Muscle of leg (tissue), 16 donors: ENCODE measurements around the gene RPL22L1. TPM values are rescaled to one million over a fixed set of nuclear protein-coding genes. Genes with fewer than 3 reads are reported as not detected.
A peak's percentile ranks its signal among the peaks of the same experiment; 100 is the strongest.

Experiments used
- DNase-seq: peaks from one replicate; pipeline ENCODE4 v3.0.0; 2013
- H3K27ac ChIP-seq: one replicate; pipeline ENCODE4 v1.5.1; 2013; ENCODE audit warnings: mild to moderate bottlenecking, low read length, control low read depth
- H3K27me3 ChIP-seq: one replicate; pipeline ENCODE4 v1.6.1; 2013; ENCODE audit warnings: low read length; ENCODE audit not compliant: control insufficient read depth, insufficient read depth
- H3K36me3 ChIP-seq: one replicate; pipeline ENCODE4 v1.6.1; 2013; ENCODE audit warnings: low read length; ENCODE audit not compliant: control insufficient read depth, insufficient read depth
- H3K4me1 ChIP-seq: one replicate; pipeline ENCODE4 v1.6.1; 2013; ENCODE audit warnings: low read length; ENCODE audit not compliant: control insufficient read depth, insufficient read depth
- H3K4me3 ChIP-seq: one replicate; pipeline ENCODE4 v1.5.1; 2013; ENCODE audit warnings: low read length, control low read depth
- H3K9me3 ChIP-seq: replicated peaks from 2 replicates; pipeline ENCODE4 v1.6.1; 2013; ENCODE audit warnings: low read depth, low read length; ENCODE audit not compliant: control insufficient read depth
- WGBS: methylation state at CpG from one replicate; pipeline ENCODE4 v1.1.5; 2013; ENCODE audit warnings: missing lambda C conversion rate; ENCODE audit not compliant: insufficient coverage; 5-methylcytosine and 5-hydroxymethylcytosine counted together
- long read RNA-seq, 11 donors: transcript quantifications; one replicate each; lab custom pipeline, GENCODE V29; 2026
- polyA plus RNA-seq, 8 donors: library from polyadenylated mRNA; unstranded; fragments of 120-200 nt; gene quantifications; one replicate each; pipeline versions ENCODE4 v1.2.1 to v1.2.3, GENCODE V29; 2013; ENCODE audit warnings: inconsistent platforms in 1 of 8, low replicate concordance in 1 of 8; ENCODE audit not compliant: insufficient read length in 8 of 8, insufficient read depth in 1 of 8
- total RNA-seq: library from RNA; stranded (reverse); fragments of 120-200 nt; gene quantifications from one replicate; pipeline ENCODE4 v1.2.4, GENCODE V29; 2013

Gene RPL22L1
- 99.0 TPM for total RNA-seq
- polyA plus RNA-seq, result 10 to 100 TPM; 51.2 to 77.6 (median 60.4) TPM
- long read RNA-seq, donor 1, transcript RPL22L1-201 (4 exons, 2,190 nt), result major isoform, 20 of 28 reads
- long read RNA-seq, donor 1, transcript RPL22L1-204 (4 exons, 581 nt), result minor isoform, 5 of 28 reads
- long read RNA-seq, donor 1, partial matches to known transcripts, result 0 of 28 reads
- long read RNA-seq, donor 1, other reads (novel, unspliced or antisense), result 0 of 28 reads
- long read RNA-seq, donor 2, transcript RPL22L1-201 (4 exons, 2,190 nt), result major isoform, 5 of 6 reads
- long read RNA-seq, donor 2, partial matches to known transcripts, result 0 of 6 reads
- long read RNA-seq, donor 2, other reads (novel, unspliced or antisense), result 0 of 6 reads
- long read RNA-seq, donor 3, transcript RPL22L1-204 (4 exons, 581 nt), result minor isoform, 7 of 30 reads
- long read RNA-seq, donor 3, transcript RPL22L1-201 (4 exons, 2,190 nt), result major isoform, 15 of 30 reads
- long read RNA-seq, donor 3, partial matches to known transcripts, result 0 of 30 reads
- long read RNA-seq, donor 3, other reads (novel, unspliced or antisense), result 0 of 30 reads
- long read RNA-seq, donor 4, transcript RPL22L1-201 (4 exons, 2,190 nt), result major isoform, 25 of 40 reads
- long read RNA-seq, donor 4, transcript RPL22L1-204 (4 exons, 581 nt), result minor isoform, 8 of 40 reads
- long read RNA-seq, donor 4, partial matches to known transcripts, result 0 of 40 reads
- long read RNA-seq, donor 4, other reads (novel, unspliced or antisense), result 0 of 40 reads
- long read RNA-seq, donor 5, transcript RPL22L1-202 (4 exons, 506 nt), result minor isoform, 12 of 121 reads
- long read RNA-seq, donor 5, transcript RPL22L1-201 (4 exons, 2,190 nt), result major isoform, 76 of 121 reads
- long read RNA-seq, donor 5, transcript RPL22L1-204 (4 exons, 581 nt), result minor isoform, 22 of 121 reads
- long read RNA-seq, donor 5, partial matches to known transcripts, result 8 of 121 reads
- long read RNA-seq, donor 5, other reads (novel, unspliced or antisense), result 0 of 121 reads
- long read RNA-seq, donor 6, transcript RPL22L1-204 (4 exons, 581 nt), result minor isoform, 15 of 122 reads
- long read RNA-seq, donor 6, transcript RPL22L1-202 (4 exons, 506 nt), result minor isoform, 14 of 122 reads
- long read RNA-seq, donor 6, transcript RPL22L1-201 (4 exons, 2,190 nt), result major isoform, 83 of 122 reads
- long read RNA-seq, donor 6, partial matches to known transcripts, result 7 of 122 reads
- long read RNA-seq, donor 6, other reads (novel, unspliced or antisense), result 0 of 122 reads
- long read RNA-seq, donor 7, transcript RPL22L1-204 (4 exons, 581 nt), result minor isoform, 19 of 89 reads
- long read RNA-seq, donor 7, transcript RPL22L1-202 (4 exons, 506 nt), result minor isoform, 9 of 89 reads
- long read RNA-seq, donor 7, transcript RPL22L1-201 (4 exons, 2,190 nt), result major isoform, 60 of 89 reads
- long read RNA-seq, donor 7, partial matches to known transcripts, result 0 of 89 reads
- long read RNA-seq, donor 7, other reads (novel, unspliced or antisense), result 0 of 89 reads
- long read RNA-seq, donor 8, transcript RPL22L1-201 (4 exons, 2,190 nt), result major isoform, 30 of 59 reads
- long read RNA-seq, donor 8, transcript RPL22L1-204 (4 exons, 581 nt), result minor isoform, 11 of 59 reads
- long read RNA-seq, donor 8, partial matches to known transcripts, result 11 of 59 reads
- long read RNA-seq, donor 8, other reads (novel, unspliced or antisense), result 0 of 59 reads
- long read RNA-seq, donor 9, transcript RPL22L1-201 (4 exons, 2,190 nt), result major isoform, 30 of 46 reads
- long read RNA-seq, donor 9, transcript RPL22L1-204 (4 exons, 581 nt), result minor isoform, 11 of 46 reads
- long read RNA-seq, donor 9, partial matches to known transcripts, result 0 of 46 reads
- long read RNA-seq, donor 9, other reads (novel, unspliced or antisense), result 0 of 46 reads
- long read RNA-seq, donor 10, transcript RPL22L1-202 (4 exons, 506 nt), result minor isoform, 10 of 77 reads
- long read RNA-seq, donor 10, transcript RPL22L1-204 (4 exons, 581 nt), result minor isoform, 12 of 77 reads
- long read RNA-seq, donor 10, transcript RPL22L1-201 (4 exons, 2,190 nt), result major isoform, 39 of 77 reads
- long read RNA-seq, donor 10, partial matches to known transcripts, result 10 of 77 reads
- long read RNA-seq, donor 10, other reads (novel, unspliced or antisense), result 0 of 77 reads
- long read RNA-seq, donor 11, transcript RPL22L1-201 (4 exons, 2,190 nt), result major isoform, 28 of 54 reads
- long read RNA-seq, donor 11, transcript RPL22L1-204 (4 exons, 581 nt), result minor isoform, 18 of 54 reads
- long read RNA-seq, donor 11, partial matches to known transcripts, result 6 of 54 reads
- long read RNA-seq, donor 11, other reads (novel, unspliced or antisense), result 0 of 54 reads

DNA sequence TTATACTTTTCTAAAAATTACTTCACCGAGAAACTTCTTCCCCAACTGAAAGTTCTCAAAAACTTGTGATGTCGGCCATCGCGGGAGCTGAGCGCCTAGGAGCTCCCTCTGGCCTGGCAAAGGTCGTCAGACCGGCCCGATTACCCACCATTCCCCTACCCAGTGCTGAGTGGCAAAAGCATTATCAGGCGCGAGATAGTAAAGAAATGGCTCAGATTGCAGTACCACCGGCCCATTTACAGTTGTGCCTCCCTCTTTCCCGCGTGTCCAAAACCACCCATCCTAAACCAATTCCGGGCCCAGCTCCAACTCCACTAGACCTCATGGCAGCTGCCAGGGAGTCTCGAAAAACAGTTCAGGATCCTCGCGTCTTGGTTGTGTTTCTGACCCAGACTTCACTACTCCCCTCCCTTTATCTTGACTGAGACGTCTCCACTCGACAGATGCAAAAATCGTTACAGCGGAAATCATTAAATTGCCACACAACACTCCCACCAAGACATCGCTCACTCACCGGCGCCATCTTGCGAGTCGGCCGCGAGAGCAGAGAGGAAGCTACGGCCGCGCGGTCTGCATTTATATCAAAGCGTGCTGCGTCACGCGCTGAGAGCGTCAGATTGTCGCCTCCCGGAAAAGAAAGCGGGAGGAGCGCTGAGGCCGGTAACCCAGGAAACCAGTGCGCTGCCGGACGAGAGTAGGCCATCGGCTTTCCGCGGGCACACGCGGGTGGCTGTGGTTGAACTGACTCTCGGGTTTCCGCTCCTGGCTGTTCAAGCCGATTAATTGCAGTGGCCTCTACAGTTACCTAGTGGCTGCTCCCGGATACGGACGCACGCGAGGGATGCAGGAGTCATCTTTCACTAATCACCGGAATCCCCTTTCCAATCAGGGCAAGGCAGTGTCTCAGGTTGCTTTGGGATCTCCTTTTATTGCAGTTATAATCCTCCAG is at the start of gene RPL22L1:
TSS of gene RPL22L1 (minus strand) at position 551 of the 949 bp plus-strand sequence. CDS start at position 523, 28 bp downstream.
- DNase-seq, result peak; percentile 99
- H3K4me3 ChIP-seq, result peak within 1 kb of the TSS; percentile 94
- peaks cover 15% of the 10 kb centered on the region for H3K36me3 ChIP-seq
- H3K9me3 ChIP-seq, result no peaks in the 10 kb centered on the region
- H3K27ac ChIP-seq, result peak within 1 kb of the TSS; percentile 96
- WGBS, result under 1% methylated on average over 48 of the region's 59 CpGs
- H3K27me3 ChIP-seq, result no peaks in the 10 kb centered on the region
- H3K4me1 ChIP-seq, result peaks cover 9% of the 10 kb centered on the region

DNA sequence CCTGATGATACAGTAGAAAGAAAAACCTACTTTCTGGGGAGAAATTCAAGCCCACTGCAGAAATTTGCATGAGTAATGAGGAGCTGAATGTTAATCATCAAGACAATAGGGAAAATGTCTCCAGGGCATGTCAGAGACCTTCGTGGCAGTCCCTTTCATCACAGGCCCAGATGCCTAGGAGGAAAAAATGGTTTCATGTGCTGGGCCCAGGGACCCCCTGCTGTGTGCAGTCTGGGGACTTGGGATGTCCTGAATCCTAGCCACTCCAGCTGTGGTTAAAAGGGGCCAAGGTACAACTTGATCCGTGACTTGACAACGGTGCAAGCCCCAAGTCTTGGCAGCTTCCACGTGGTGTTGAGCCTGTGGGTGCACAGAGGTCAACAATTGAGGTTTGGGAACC is 48.7 kb upstream of the RPL22L1 start:
- Histone ChIP-seq H3K4me3 (no peak overlapping the region), H3K36me3 (no peaks in the 10 kb centered on the region), H3K27me3 (no peaks in the 10 kb centered on the region), H3K9me3 (peaks cover 10% of the 10 kb centered on the region), H3K27ac (no peak overlapping the region), H3K4me1 (no peaks in the 10 kb centered on the region)
- WGBS, result 70% methylated on average over 4 of the region's 4 CpGs
- DNase-seq, result no peak

DNA sequence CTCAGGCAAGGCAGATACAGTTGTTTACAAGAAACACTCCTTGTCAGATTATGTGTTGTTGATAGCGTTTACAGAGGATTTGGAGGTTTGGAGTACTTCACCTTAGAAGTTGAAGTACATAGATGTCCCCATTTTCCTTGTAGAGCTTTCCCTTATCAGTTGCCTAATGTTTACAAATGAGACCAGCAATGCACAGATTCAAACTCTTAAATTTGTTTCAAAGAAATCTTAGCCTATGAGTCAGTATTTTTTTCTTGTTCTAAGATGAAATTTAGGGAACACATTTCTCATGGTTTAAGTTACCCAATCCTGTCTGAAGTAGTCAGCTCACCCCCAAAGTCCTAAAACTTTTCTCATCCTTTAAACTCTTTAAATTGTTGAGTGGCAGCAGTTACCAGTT is 44.7 kb upstream of the RPL22L1 start:
- H3K27ac ChIP-seq, result no peak overlapping the region

DNA sequence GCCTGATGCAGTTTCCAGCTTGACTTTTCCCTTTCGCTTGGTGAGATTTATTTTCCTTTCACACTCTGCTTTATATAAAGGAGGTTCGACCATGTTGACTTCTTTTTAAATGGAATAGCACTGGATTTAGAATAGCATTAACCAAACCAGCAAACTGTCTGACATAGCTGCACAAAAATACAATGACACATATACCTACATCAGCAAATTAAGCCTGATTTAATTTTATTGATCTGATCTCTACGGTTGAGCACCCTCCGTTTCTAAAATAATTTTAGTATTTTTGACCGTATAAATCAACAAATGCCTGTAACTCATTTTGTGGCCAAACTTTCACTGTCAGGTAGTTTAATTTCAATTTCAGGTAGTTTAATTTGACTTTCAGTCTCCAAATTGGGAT is 44.2 kb upstream of the RPL22L1 start:
- no peaks in the 10 kb centered on the region for H3K36me3 ChIP-seq
- H3K27me3 ChIP-seq, result no peaks in the 10 kb centered on the region
- no peaks in the 10 kb centered on the region for H3K4me1 ChIP-seq
- no peak overlapping the region for H3K4me3 ChIP-seq
- peaks cover 18% of the 10 kb centered on the region for H3K9me3 ChIP-seq
- DNase-seq, result no peak
- no CpG with 5 or more reads among the region's 5 CpGs for WGBS
- H3K27ac ChIP-seq, result no peak overlapping the region

More for the DNA sequence above, 44.7 kb upstream of the RPL22L1 start:
- H3K9me3 ChIP-seq, result peaks cover 15% of the 10 kb centered on the region
- H3K36me3 ChIP-seq, result no peaks in the 10 kb centered on the region
- H3K27me3 ChIP-seq, result no peaks in the 10 kb centered on the region
- H3K4me3 ChIP-seq, result no peak overlapping the region
- WGBS, result no CpG with 5 or more reads among the region's 1 CpG
- no peak for DNase-seq
- H3K4me1 ChIP-seq, result no peaks in the 10 kb centered on the region

DNA sequence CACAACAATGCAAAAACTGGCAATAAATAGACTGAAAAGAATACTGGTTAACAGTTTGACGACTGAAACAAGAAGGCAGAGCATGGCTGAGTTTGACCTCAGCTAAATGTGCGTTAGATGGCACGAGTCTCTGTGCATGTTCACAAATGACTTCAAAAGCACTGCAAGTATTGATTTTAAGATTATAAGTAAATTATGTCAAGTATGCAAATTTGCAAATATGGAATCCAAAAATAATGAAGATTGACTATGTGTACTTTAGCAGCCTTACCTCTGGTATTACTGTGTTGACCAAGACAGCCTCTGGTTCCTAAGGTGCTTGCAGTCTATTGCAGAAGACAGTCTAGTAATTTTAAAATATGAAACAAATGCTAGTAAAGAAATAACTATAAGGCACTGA is 41.1 kb upstream of the RPL22L1 start:
- H3K36me3 ChIP-seq, result no peaks in the 10 kb centered on the region
- no peak for DNase-seq
- peaks cover 17% of the 10 kb centered on the region for H3K9me3 ChIP-seq
- no peak overlapping the region for H3K4me3 ChIP-seq
- WGBS, result no CpG with 5 or more reads among the region's 3 CpGs
- H3K27ac ChIP-seq, result no peak overlapping the region
- peaks cover 6% of the 10 kb centered on the region for H3K4me1 ChIP-seq
- H3K27me3 ChIP-seq, result no peaks in the 10 kb centered on the region

DNA sequence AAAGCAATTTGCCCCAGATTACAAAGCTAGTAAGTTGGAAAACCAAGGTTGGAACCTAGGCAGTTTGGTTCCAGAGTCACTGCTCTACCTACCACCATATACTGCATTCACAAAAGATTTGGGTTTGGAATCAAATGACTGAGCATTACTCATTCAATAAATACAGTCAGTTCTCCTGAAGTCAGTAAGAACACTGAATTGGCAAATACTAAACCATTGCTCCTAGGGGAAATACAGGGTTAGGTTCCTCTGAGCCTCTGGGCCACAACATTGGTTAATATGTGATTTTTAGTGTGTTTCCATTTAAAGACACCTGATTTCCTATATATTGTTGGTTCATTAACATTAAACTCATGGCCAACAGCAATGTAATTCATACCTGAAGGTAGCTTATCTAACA is 40.5 kb upstream of the RPL22L1 start:
- H3K4me1 ChIP-seq, result peaks cover 6% of the 10 kb centered on the region
- no peaks in the 10 kb centered on the region for H3K27me3 ChIP-seq
- H3K9me3 ChIP-seq, result peaks cover 17% of the 10 kb centered on the region
- H3K36me3 ChIP-seq, result no peaks in the 10 kb centered on the region
- H3K27ac ChIP-seq, result no peak overlapping the region
- H3K4me3 ChIP-seq, result no peak overlapping the region
- DNase-seq, result no peak

DNA sequence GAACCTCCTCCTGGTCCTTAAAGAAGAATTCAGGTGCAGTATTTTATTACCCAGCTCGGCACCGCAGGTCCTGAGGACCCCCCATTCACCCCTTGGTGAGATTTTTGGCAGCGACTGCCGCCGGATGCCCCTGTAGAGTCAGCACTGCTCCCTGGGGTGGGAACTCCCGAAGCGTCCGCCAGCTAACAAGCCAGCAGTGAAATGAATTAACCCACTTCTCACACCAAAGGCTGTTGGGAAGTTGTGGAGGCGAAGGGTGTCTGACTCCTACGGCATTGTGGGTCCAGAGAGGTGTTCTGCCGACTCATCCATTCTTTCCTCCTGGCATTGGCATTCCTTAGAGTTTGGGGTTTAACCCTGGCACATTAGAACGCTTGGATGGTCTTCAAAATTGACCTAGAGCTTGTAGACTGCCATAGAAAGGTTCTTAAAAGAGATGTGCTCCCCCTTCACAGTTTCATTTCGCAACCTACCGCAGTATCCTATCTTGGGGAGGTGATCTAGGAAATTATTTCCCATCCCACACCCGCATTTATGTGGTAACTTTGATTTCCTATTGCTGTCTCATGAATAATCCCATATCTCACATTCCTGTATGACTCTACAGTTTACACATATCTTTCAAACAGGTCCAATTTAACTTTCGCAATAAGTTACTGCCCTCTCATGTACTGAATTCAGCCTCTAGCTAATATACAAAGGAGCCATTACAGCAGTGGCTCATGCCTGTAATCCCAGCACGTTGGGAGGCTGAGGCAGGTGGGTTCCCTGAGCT is 39.3 kb upstream of the RPL22L1 start:
- H3K27me3 ChIP-seq, result no peaks in the 10 kb centered on the region
- WGBS, result 90% methylated on average over 4 of the region's 17 CpGs
- no peaks in the 10 kb centered on the region for H3K36me3 ChIP-seq
- H3K4me3 ChIP-seq, result peak overlapping the region; percentile 74
- H3K9me3 ChIP-seq, result peaks cover 17% of the 10 kb centered on the region
- peaks cover 6% of the 10 kb centered on the region for H3K4me1 ChIP-seq
- peak; percentile 14 for DNase-seq
- H3K27ac ChIP-seq, result no peak overlapping the region
